Measurements from ENCODE around the gene EXOC1. TPM values are rescaled to one million over a fixed set of nuclear protein-coding genes. Genes with fewer than 3 reads are reported as not detected.

The EXOC1 gene
- total RNA-seq, 1 experiment from 2014 or later: 17.6 TPM

- no peak for TF ChIP-seq CEBPB (IDR thresholded peaks at IDR 0.05; ENCODE audit: low read depth)
- no peak for TF ChIP-seq SRF (IDR thresholded peaks at IDR 0.05; ENCODE audit: low read depth)
- TF ChIP-seq TCF7L2 (IDR thresholded peaks at IDR 0.05; ENCODE audit: borderline replicate concordance, extremely low read depth, insufficient read depth, insufficient read length): no peak
- TF ChIP-seq ZNF274 (IDR thresholded peaks at IDR 0.05; ENCODE audit: low read depth, low read length): no peak
- TF ChIP-seq, protein P1, sequence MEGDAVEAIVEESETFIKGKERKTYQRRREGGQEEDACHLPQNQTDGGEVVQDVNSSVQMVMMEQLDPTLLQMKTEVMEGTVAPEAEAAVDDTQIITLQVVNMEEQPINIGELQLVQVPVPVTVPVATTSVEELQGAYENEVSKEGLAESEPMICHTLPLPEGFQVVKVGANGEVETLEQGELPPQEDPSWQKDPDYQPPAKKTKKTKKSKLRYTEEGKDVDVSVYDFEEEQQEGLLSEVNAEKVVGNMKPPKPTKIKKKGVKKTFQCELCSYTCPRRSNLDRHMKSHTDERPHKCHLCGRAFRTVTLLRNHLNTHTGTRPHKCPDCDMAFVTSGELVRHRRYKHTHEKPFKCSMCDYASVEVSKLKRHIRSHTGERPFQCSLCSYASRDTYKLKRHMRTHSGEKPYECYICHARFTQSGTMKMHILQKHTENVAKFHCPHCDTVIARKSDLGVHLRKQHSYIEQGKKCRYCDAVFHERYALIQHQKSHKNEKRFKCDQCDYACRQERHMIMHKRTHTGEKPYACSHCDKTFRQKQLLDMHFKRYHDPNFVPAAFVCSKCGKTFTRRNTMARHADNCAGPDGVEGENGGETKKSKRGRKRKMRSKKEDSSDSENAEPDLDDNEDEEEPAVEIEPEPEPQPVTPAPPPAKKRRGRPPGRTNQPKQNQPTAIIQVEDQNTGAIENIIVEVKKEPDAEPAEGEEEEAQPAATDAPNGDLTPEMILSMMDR (IDR thresholded peaks at IDR 0.05 in 2 of 3, conservative IDR thresholded peaks at IDR 0.05 in 1 of 3; ENCODE audit: borderline replicate concordance in 1 of 3, insufficient read depth in 1 of 3, low read depth in 2 of 3, low read length in 2 of 3): no peak
- TF ChIP-seq POLR2A (IDR thresholded peaks at IDR 0.05; ENCODE audit: borderline replicate concordance, extremely low read depth, insufficient read depth, insufficient read length): no peak
- TF ChIP-seq SIN3A (IDR thresholded peaks at IDR 0.05; ENCODE audit: low read depth): no peak
- no peak for TF ChIP-seq EZH2phosphoT487 (IDR thresholded peaks at IDR 0.05; ENCODE audit: borderline replicate concordance)
- TF ChIP-seq POLR2AphosphoS5 (IDR thresholded peaks at IDR 0.05; ENCODE audit: low read depth, low read length): no peak
- no peak for TF ChIP-seq SP1 (IDR thresholded peaks at IDR 0.05; ENCODE audit: low read depth)
- Histone ChIP-seq H3K4me2 (ENCODE audit: low read length) (peak overlapping the region; percentile 92), H3K9me3 (ENCODE audit: control insufficient read depth in 1 of 2, insufficient read depth in 1 of 2, low read depth in 1 of 2, low read length in 2 of 2) (no peaks in the 10 kb centered on the region), H3K36me3 (ENCODE audit: control insufficient read depth in 1 of 2, insufficient read depth in 2 of 2, low read length in 2 of 2) (peaks cover 4 to 6% of the 10 kb centered on the region in 2 experiments; a peak in 2 of 4 replicates), H3K9me2 (ENCODE audit: insufficient read depth) (no peaks in the 10 kb centered on the region), H3K4me1 (ENCODE audit: control insufficient read depth in 1 of 2, insufficient read depth in 2 of 2, low read length in 2 of 2) (peaks cover 14 to 23% of the 10 kb centered on the region in 2 experiments), H3K4me3 (replicated peaks in 1 of 2; ENCODE audit: low read depth in 1 of 2, low read length in 2 of 2) (peak overlapping the region; percentile 77 to 82), H4K20me1 (ENCODE audit: insufficient read depth) (no peaks in the 10 kb centered on the region), H2AFZ (ENCODE audit: low read depth, low read length, poor library complexity, severe bottlenecking) (peak overlapping the region; percentile 23), H3K9ac (ENCODE audit: low read length) (peak overlapping the region; percentile 80), H3K79me2 (ENCODE audit: insufficient read depth, low read length) (peaks cover 31% of the 10 kb centered on the region), H3K27me3 (ENCODE audit: insufficient read depth, low read length) (no peaks in the 10 kb centered on the region), H3K27ac (ENCODE audit: low read depth, low read length) (peak overlapping the region; percentile 94)
- POLR2A ChIA-PET: interaction anchor here (2.3 kb wide), 2 partner anchors 9 to 438 kb away, joined by 7 read pairs; partner anchors contain the start of gene AASDH
- intact Hi-C loops (cut with micrococcal nuclease): loop anchor here (2.0 to 10.0 kb wide), 2 partner anchors 99 to 765 kb away; a partner anchor contains a TSS
- ATAC-seq (no peak), DNase-seq (ENCODE audit: low read depth, low spot score) (no peak)
- CTCF ChIA-PET: interaction anchor here (0.7 to 2.4 kb wide), 17 partner anchors 8 to 887 kb away, joined by 3 to 21 read pairs (median 4); partner anchors contain the start of genes PAICS and PPAT
- RAD21 ChIA-PET (ENCODE audit: low non-redundant PET in 1 of 2, low total read pairs in 2 of 2, uncharacterized antibody in 2 of 2, unreplicated experiment in 2 of 2): interaction anchor here (0.7 to 1.3 kb wide), 2 partner anchors 39 to 351 kb away, joined by 3 to 6 read pairs; no protein-coding TSS in a partner anchor
- no TSS peak for BruUV-seq (replicated peaks)
Observed at GRCh38 chr4:55949482-55949802, 96.0 kb downstream of the EXOC1 start.
